Right lung (tissue), 10 donors: Measurements from ENCODE around the gene RELL2. TPM values are rescaled to one million over a fixed set of nuclear protein-coding genes. Genes with fewer than 3 reads are reported as not detected.
"Not testable (repeated sequence)": the region's sequence is repeated elsewhere in the genome, so short reads cannot be mapped to it uniquely, and the experiment has no call there.

Experiments used
- DNase-seq, 2 donors: peaks; one replicate each; pipeline ENCODE4 v3.0.0-alpha.2; 2013
- long read RNA-seq, 8 donors: transcript quantifications; one replicate each; lab custom pipeline, GENCODE V29; 2026
- polyA plus RNA-seq, 5 donors: library from polyadenylated mRNA; unstranded; fragments of 120-200 nt; gene quantifications; one replicate each; pipeline versions ENCODE4 v1.2.1 to v1.2.3, GENCODE V29; 2013; ENCODE audit warnings: inconsistent platforms in 1 of 5, low replicate concordance in 1 of 5; ENCODE audit not compliant: insufficient read length in 5 of 5, insufficient read depth in 1 of 5

Gene RELL2, protein sequence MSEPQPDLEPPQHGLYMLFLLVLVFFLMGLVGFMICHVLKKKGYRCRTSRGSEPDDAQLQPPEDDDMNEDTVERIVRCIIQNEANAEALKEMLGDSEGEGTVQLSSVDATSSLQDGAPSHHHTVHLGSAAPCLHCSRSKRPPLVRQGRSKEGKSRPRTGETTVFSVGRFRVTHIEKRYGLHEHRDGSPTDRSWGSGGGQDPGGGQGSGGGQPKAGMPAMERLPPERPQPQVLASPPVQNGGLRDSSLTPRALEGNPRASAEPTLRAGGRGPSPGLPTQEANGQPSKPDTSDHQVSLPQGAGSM
- under 1 TPM; 0.16 to 0.58 (median 0.37) TPM for polyA plus RNA-seq
- long read RNA-seq, donor 1 = 0 reads
- long read RNA-seq, donor 2, partial matches to known transcripts = 0 of 1 reads
- long read RNA-seq, donor 2, other reads (novel, unspliced or antisense) = 0 of 1 reads
- long read RNA-seq, donor 3, partial matches to known transcripts = 0 of 1 reads
- long read RNA-seq, donor 3, other reads (novel, unspliced or antisense) = 0 of 1 reads
- long read RNA-seq, donor 4 = 0 reads
- long read RNA-seq, donor 5 = 0 reads
- long read RNA-seq, donor 6 = 0 reads
- long read RNA-seq, donor 7 = 0 reads
- long read RNA-seq, donor 8, partial matches to known transcripts = 0 of 1 reads
- long read RNA-seq, donor 8, other reads (novel, unspliced or antisense) = 0 of 1 reads

DNA sequence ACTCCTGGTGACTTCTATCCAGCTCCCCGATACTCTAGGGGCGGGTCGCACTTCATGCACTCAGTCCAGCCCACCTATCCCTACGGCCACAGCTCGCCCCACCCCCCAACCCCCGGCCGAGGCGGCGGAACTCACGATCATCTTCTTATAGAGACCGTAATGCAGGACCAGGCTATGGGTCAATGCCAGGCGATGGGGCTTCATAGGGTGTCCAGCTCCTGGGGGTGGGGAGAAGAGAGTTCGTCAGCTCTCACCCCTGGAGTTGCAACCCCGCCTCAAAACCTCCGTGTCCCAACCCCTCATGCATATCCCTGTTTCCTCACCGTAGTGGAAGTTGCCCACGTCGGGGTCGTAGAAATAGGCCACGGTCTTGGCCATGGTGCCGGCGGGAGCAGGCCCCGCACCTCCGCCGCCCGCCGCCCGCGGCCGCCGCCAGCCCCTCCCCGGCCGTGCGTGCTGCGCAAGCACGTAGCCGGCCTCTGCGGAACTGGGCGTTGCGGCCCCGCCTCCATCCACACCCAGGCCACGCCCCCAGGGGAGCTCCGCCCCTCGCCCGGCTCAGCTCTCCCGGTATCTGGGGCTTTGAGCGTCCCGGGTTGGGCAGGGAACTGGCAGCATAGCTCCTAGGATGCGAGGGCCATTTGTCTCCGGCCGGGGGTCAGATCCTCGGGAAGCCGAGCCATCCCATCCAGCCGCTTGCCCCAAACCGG is at the start of gene RELL2, which contains the start of gene HDAC3:
Gene RELL2 (plus strand): TSS at position 585 of the 710 bp plus-strand sequence. CDS start 1,229 bp downstream, outside the sequence.
Gene HDAC3 (minus strand): TSS at position 437 of the 710 bp plus-strand sequence. CDS start 59 bp downstream, at position 378.
- peak; percentile 88 to 92 for DNase-seq

DNA sequence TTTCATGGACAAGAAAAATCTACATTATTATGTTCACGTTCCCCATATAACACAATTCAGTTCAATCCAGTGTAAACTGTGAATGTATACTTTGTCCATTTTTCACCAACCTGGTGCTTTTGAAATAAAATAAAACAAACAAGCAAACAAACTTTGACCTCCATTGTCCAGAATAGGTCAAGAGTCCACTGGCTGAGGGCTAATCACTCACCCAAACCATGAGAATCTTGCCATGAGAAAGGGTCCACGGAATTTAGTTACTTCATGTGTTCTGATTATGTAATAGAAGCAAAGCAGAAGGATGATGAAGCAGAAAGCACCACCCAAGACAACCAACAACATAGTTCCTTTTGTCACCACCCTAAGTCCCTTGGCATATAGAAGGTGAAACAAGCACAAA is 46.7 kb upstream of the RELL2 start:
- no peak for DNase-seq

DNA sequence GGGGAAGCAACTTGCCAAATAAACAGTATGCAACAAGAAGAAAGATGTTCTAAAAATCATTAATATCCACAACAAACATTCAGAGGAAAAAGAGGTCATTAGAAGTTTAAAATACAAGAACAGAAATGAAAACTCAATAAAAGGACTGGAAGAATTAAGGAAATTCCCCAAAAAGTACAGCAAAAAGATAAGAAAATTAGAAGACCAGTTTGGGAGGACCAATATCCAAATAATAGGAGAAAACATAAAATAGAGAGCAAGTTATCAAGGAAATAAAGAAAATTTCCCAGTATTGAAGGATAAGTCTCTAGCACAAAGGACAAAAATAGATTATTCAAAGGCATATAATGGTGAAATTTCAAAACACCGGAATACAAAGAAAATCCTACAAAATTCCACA is 39.9 kb upstream of the RELL2 start:
- no peak for DNase-seq

DNA sequence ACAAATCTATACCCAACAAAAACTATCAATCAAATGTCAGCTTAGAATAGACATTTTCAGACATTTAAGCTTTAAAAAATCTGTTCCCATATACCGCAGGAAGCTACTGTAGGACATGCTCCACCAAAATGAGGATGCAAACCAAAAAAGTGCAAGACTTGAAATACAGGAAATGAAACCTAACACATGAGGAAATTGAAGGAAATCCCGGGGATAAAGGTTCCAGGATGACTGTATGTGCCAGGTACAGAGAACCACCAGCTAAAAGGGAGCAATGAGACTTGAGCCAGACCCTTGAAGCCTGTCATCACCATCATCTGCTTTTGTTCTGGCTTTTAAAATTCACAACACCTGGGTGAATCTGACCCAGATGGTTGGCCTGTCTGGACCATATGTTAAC is 39.4 kb upstream of the RELL2 start:
- no peak for DNase-seq

DNA sequence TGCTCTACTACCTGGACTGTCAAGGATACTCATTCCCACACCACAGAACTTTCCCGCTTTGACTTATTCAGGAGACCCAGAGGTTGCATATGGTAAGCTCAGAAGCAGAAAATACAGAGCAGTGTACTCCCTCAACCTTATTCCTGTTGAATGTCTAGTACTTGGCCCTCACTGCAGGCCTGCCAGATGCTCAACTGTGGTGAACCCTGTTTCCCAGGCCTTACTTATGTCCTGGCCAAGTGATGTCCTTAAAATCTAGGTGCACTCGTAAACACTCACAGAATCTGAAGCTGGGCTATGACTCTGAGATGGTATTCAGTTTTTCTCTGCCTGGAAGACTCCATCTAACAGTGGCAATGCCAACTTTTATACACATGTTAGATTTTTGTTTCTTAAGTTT is 39.0 kb upstream of the RELL2 start:
- DNase-seq = no peak

DNA sequence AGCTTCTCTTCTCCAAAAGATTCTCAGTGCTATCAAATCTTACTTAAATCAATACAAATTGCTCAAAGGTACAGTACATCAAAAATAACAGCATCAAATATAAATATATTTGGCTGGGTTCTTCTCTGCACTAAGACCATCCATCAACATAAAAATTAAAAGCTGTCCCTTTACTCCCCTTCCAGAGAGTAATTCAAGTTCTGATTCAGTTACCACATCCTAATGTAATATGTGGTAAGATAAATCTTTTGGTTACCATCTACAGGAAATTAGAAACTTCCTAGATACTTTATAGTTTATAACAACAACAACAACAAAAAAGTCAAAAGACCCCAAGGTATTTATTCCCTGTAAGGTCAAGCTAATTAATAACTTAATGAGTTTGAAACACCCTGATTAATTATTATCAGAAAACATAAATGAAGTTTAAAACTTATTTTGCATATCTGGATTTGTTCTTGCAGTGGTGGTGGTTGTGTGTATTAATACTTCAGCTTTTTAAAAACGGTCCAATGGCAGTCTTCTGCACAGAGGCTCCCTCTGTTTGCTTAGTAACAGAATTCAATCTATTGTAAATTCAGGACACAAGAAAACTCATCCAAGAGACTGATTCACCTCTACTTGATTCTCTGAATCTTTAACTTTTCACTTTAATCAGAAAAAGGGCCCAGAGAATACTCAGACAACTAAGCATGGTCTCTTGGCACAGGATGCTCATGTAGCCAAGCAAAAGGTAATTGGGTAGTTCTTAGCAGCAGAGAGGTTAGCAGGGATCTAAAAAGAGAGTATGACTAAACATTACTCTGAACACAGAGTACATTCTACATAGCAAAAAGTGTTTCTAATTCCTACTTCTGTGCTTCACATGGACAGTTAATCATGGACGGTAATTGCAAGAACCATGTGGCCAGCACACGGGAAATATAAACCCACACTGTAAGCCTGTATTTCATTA is 38.1 kb upstream of the RELL2 start:
- no peak for DNase-seq

DNA sequence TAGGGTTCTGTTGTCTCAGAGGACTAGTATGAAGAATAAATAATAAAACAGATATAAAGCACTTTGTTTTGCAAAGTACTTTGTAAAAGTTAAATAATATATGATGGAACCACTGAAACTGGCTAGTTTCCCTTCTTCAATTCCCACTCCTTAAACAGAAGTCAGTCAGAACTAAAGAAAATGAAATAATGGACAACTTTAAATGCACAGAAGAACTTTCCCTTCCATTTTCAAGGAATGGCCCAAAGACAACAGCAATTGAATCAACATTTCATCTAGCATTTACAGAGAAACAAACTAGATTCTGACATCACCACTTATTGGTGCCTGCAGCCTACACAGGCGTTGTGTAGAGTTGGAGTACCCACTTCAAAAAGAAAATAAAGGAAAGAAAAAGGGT is 34.2 kb upstream of the RELL2 start:
- no peak for DNase-seq

DNA sequence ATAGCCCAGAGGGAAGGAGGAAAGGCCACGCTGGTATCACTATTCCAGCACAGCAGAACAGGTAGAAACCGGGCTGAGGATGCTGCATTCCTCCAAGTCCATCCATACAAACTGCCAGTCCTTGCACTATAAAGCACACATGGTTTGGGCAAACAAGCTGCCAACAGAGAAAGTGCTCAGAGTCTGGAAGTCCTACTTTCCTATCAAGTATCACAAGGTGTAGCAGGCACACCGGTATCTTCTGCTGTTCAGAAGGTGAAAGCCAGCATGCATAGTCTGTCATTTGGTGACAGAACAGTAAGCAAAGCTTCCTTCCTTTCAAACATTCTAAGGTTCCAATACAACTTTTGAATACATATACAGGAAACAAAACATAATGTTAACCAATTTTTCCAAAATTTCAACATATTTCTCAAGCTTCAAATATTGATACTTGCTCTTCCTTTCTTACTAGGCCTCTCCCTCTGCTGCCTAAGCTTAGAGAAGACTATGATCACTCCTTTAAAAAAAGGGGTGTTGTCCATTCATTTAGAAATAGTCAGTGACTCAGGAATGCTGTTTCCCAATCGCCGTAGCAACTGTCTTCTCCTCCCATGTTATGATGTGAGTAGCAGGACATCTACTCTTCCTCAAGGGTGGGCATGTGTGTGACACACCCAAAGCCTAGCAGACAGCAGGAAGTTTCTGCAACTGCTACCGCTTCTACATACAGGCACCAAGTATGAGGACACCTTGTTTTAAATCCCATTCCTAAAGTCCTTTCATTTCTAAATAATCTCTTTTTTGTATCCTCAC is 32.7 kb upstream of the RELL2 start:
- peak in 1 of 2 donors; percentile 29 for DNase-seq

DNA sequence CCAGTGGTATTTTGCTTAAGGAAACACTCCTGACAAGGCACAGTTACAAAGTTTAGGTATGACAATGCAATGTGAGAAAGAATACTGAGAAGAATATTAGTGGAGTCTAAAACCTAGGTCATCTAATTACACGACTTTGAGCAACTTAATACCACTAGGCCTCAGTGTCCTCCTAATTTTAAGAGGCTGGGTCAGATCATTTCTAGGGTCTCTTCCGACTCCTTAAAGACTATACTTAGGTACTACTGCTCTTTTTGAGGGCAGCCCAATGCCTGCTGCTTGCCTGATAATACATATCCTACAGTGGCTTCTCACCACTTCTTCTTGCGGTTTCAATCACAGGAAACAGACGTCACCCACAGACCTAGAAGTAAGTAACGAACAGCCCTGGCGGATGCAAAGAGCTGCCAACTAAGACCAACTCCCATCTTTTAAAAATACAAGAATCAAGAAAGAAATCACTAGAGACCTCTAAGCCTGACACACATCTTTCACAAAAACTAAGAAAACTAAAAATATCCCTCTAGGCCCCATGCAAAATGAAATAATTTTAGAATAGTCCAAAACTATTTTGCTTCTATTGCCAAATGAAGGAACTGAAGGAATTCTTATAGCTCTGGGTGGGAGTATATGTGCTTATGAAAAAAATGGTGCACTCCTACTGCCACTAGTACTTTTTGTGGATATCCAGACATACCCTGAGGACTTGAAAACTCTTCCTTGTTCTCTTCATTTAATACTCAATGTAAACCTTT is 31.1 kb upstream of the RELL2 start:
- DNase-seq = no peak

DNA sequence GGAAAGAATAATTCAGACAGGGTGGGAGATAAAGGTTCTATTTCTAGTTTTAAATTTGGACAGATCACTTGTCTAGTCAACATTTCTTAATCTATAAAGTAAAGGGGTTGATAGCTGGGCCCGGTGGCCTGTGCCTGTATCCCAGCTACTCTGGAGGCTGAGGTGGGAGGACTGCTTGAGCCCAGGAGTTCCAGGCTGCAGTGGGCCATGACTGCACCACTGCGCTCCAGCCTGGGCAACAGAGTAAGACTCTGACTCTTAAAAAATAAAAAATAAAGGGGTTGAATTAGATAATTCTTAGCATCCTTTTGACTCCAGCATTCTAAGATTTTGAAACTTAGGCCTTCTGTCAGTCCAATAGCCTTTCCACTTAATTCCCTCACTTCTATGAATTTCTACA is 28.8 kb upstream of the RELL2 start:
- no peak for DNase-seq

DNA sequence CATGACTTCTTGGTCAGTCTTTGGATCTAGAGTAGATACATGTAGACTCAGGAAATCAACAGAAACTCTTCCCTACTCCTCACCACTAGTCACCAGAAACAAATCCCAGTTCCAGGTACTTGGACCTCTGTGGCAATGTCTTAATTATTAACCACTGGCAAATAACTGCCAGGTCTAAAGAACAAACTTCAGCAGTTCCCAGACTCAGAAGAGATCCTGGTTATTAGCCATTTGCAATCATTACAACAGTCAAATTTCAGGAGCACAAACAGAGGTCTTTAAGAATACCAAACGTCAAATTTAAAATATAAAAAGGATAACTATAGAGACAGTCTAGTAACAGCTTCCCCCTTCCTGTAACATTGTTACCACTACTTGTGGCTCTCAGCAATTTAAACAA is 28.2 kb upstream of the RELL2 start:
- no peak for DNase-seq

DNA sequence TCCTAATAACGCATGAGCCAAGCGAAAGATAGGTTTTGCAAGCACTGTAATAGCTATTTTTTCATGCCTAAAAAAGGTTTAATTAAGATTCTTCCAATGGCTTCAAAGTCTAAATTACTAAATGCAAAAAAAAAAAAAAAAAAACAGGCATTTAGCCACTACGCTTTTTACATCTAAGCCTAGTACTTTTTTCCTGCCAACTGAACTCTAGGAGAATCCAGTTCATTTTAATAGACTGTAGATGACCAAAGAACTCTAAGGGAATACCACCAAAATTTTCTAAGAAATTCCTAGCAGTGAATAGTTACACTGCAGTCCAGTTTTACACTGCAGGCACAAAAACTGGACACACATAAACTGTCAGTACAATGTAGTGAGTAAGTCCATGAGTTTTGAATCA is 27.8 kb upstream of the RELL2 start:
- no peak for DNase-seq

DNA sequence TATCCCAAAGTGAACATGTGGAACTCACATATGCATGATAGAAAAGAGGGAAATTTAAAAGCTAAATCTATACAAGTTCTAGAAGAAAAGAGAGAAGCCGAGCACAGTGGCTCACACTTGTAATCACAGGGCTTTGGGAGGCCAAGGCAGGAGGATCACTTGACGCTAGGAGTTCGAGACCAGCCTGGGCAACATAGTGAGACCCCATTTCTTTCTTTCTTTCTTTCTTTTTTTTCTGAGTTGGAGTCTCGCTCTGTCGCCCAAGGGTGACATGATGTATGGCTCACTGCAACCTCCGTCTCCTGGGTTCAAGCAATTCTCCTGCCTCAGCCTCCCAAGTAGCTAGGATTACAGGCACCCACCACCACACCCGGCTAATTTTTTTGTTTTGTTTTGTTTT is 26.9 kb upstream of the RELL2 start:
- not testable (repeated sequence) for DNase-seq

DNA sequence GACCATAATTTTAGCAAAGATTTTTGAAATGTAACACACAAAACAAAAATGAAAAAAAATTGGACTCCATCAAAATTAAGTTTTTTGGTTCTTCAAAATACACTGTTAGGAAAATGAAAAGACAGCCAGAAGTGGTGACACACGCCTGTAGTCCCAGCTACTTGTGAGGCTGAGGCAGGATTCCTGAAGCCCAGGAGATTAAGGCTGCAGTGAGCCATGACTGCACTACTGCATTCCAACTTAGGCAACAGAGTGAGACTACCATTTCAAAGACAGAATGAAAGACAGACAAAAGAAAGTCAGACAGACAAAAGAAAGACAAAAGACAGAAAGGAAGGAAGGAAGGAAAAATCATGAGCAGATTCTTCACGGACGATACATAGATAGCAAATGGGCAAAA is 25.5 kb upstream of the RELL2 start:
- DNase-seq = no peak

DNA sequence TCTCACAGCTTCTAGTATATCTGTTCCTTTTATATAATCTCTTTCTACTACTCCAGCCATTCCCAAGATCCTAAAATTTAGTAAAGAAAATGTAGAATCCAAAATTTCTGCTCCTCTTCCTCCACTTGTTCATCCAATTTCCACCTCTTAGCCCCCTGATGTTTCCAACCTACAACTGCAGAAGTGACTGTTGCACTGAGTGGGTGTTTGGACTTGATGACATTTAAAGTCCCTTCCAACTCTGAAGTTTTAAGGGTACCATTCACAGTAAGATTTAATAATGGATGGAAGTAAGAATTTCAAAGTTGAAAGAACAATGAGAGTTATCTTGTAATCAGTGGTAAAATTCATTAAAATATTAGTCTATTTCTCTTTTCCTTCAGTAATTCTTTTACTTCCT is 23.5 kb upstream of the RELL2 start:
- no peak for DNase-seq

DNA sequence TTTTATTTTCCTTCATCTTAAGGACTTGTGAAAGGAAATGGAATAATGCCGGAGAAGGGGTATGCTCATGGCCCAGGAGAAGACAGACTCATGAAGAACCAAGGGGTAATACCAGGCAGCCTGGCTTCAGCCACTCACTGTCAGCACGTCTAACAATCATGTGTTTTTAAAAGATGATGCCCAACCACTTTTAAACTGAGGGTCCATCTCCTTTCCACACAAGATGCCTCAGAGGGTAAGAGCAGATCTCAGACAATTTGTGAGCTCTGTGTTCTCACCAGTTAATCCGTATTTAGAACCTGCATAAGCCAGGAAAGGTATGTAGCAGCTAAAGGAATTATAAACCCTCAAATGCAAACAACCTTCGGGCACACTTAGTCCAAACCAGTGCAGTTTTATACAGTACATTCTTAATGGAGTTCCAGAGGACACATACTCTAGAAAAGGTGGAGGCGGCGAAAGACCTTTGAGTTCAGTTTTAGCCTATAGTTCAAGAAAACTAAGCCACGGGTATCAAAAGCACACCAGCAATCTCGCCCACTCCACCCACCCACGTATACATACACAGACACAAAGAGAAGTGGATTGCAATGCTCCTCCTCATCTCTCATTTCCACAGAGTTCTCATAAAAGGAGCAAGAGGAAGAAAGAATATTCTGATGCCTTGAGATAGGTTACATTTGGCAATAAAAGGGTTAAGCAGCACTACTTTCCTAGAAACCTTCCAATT is 20.6 kb upstream of the RELL2 start:
- DNase-seq = no peak

DNA sequence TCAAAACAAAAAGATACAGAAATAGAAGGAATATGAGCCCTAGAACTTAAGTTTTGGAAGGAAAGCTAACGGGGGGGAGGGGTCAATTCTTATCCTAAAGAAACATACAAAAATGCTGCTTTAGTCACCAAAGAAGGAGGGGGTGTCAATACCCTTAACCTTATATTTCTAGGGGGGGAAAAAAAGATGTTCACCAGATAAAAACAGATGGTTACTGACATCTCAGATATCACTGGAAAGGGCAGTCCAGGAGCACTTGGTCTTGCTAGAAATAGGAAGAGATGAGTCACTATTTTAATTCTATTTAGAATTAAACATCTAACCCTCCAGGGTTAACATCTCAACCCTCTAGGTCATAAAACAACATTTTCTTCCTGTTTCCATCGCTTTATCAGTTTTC is 19.7 kb upstream of the RELL2 start:
- no peak for DNase-seq

DNA sequence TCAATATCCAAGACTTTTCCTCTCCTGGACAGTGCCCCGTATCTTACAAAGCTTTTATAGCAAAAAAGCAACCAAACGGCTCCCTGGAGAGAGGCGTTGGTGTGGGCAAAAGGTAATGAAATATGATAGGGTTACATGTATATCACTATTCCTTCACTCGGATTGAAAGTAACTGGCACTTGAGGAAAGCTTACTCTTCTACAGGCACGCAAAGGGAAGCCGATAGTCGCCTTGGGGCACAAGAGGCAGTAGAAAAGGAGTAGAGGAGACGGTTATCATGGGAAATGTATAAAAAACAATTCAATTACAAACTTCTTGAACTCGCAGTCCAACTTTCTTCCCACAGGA is 19.1 kb upstream of the RELL2 start:
- DNase-seq = no peak
